Thoracic aorta endothelial cell (primary cell): Measurements from ENCODE around the gene GJB6. TPM values are rescaled to one million over a fixed set of nuclear protein-coding genes. Genes with fewer than 3 reads are reported as not detected.

Experiments used
- total RNA-seq: library from RNA; depleted of rRNA; stranded (reverse); fragments of >200 nt; gene quantifications from 2 replicates; pipeline ENCODE4 v1.2.3, GENCODE V29; 2012

GJB6 gene
- not detected in 2 replicates for total RNA-seq

DNA sequence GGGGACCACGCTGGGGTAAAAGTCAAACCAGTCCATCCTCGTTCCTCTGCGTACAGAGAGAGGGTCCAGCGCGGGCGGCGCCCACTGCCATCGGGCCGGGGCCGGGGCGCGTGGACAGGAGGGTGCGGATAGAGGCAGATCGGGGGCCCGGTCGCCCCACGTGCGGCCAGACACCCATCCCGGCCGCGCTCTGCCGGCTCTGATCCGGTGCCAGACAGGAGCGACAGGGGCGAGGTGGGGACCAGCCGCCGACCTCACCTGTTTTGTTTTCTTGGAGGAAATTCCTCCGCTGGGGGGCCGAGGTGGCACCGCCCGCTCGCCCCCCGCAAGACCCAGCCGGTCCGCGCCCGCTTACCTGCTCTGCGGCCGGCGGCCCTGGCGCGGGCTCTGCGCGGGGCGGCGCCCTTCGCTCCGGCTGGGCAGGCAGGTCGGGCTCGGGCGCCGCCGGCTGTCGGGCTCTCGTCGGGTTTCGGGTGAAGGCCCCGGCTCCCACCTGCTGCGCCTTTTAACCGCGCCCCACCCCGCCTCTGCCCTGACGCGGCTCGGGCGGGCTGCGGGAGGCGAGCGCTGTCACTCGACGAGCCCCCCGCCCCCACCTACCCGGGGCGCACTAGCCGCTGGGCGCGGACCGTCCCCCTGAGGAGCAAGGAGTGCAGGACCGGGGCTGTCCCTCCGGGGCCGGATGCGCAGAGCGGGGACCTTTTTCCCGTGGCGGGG is at the start of gene GJB6:
GJB6 (minus strand) TSS at position 481 of the 717 bp plus-strand sequence. CDS start 8,839 bp downstream, outside the sequence.

DNA sequence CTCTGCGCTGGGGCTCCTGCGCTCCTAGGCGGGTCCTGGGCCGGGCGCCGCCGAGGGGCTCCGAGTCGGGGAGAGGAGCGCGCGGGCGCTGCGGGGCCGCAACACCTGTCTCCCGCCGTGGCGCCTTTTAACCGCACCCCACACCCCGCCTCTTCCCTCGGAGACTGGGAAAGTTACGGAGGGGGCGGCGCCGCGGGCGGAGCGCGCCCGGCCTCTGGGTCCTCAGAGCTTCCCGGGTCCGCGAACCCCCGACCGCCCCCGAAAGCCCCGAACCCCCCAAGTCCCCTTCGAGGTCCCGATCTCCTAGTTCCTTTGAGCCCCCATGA is 39.3 kb downstream of the GJB6 start, which contains the start of gene GJB2:
GJB2 (minus strand) TSS at position 103 of the 326 bp plus-strand sequence. CDS start 3,357 bp downstream, outside the sequence.

Other genes with a start within 250 kb of the GJB6 start
- gene GJA3, start 71.3 kb downstream of the GJB6 start, total RNA-seq = not detected in 2 replicates
- not detected in 2 replicates for gene GJB2, start 39.4 kb downstream of the GJB6 start, total RNA-seq